IPS-NIHi11 (cell line): ENCODE results near the gene ISLR2.

Source experiments
- DNase-seq: peaks from one replicate; pipeline ENCODE4 v3.0.0; 2012; ENCODE audit warnings: mixed read lengths, low spot score

Gene ISLR2

GRCh38 chr15:74128785-74129585 is 1.4 kb upstream of the ISLR2 start:
- DNase-seq = no peak

- no peak for DNase-seq
Observed at GRCh38 chr15:74129586-74130154, 716 bp upstream of the ISLR2 start.

- DNase-seq = no peak
Observed at GRCh38 chr15:74130849-74131627, 652 bp downstream of the ISLR2 start.

GRCh38 chr15:74131628-74132413 is 1.4 kb downstream of the ISLR2 start:
- DNase-seq = no peak

- DNase-seq = no peak
Observed at GRCh38 chr15:74132681-74133651, 2.6 kb downstream of the ISLR2 start.

GRCh38 chr15:74133694-74134386 is 3.5 kb downstream of the ISLR2 start:
- no peak for DNase-seq

GRCh38 chr15:74134387-74135027 is 4.1 kb downstream of the ISLR2 start:
- peak; percentile 60 for DNase-seq

- DNase-seq = no peak
Observed at GRCh38 chr15:74135041-74135565, 4.7 kb downstream of the ISLR2 start.

GRCh38 chr15:74136540-74136813 is 6.1 kb downstream of the ISLR2 start:
- no peak for DNase-seq

- DNase-seq = no peak
Observed at GRCh38 chr15:74136814-74137536, 6.6 kb downstream of the ISLR2 start.

GRCh38 chr15:74137537-74137894 is 7.1 kb downstream of the ISLR2 start:
- no peak for DNase-seq

GRCh38 chr15:74138642-74139041 is 8.3 kb downstream of the ISLR2 start:
- no peak for DNase-seq

GRCh38 chr15:74141591-74141990 is 11.2 kb downstream of the ISLR2 start:
- no peak for DNase-seq

GRCh38 chr15:74144153-74144775 is 13.9 kb downstream of the ISLR2 start:
- no peak for DNase-seq

GRCh38 chr15:74146277-74146800 is 16.0 kb downstream of the ISLR2 start:
- DNase-seq = no peak

GRCh38 chr15:74147051-74147450 is 16.7 kb downstream of the ISLR2 start:
- DNase-seq = no peak

- DNase-seq = no peak
Observed at GRCh38 chr15:74155766-74156417, 25.5 kb downstream of the ISLR2 start.
